Mesangial cell (primary cell): ENCODE data around the gene IL20. TPM values are rescaled to one million over a fixed set of nuclear protein-coding genes. Genes with fewer than 3 reads are reported as not detected.

Source experiments
- total RNA-seq: library from RNA; depleted of rRNA; stranded (reverse); fragments of >200 nt; gene quantifications from 2 replicates; pipeline ENCODE4 v1.2.3, GENCODE V29; 2015

The IL20 gene, protein sequence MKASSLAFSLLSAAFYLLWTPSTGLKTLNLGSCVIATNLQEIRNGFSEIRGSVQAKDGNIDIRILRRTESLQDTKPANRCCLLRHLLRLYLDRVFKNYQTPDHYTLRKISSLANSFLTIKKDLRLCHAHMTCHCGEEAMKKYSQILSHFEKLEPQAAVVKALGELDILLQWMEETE
- total RNA-seq = not detected in 2 replicates

DNA sequence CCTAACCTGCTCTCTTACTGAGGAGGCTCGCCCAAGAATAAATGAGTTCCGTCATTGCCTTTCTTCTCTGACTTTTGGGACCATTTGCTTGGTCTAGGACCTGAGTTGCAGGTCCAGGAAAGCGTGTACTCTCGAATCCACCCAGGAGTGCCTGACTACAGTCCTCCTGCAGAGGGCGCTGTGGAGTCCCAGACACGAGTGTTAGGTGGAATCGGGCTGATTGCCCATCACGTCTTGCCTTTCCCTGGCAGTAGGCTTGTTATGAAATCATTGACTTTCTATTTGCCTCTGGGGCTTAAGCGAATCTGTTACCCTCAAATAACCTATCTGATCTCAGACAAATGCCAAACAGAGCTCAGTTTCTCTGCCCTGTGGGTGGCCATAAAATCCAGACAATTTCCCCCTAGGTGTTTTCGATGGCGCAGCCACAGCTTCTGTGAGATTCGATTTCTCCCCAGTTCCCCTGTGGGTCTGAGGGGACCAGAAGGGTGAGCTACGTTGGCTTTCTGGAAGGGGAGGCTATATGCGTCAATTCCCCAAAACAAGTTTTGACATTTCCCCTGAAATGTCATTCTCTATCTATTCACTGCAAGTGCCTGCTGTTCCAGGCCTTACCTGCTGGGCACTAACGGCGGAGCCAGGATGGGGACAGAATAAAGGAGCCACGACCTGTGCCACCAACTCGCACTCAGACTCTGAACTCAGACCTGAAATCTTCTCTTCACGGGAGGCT is at the start of gene IL20:
IL20 (plus strand) TSS at position 685 of the 733 bp plus-strand sequence. CDS start 230 bp downstream, outside the sequence.

GRCh38 chr1:206897175-206897574 is 31.8 kb downstream of the IL20 start, which contains the start of gene IL24:
Gene IL24, plus strand, starts transcription at chr1:206897443. Its CDS starts 390 bp downstream, at chr1:206897833.

Other genes with a start within 250 kb of the IL20 start
- 7.1 and 8.1 TPM in 2 replicates for gene DYRK3, start 230.1 kb upstream of the IL20 start, total RNA-seq
- 55.9 and 61.2 TPM in 2 replicates for gene MAPKAPK2, start 180.7 kb upstream of the IL20 start, total RNA-seq
- gene IL19, start 94.8 kb upstream of the IL20 start, total RNA-seq = not detected in 2 replicates
- 0.63 TPM in 1 of 2 replicates, not detected in the other for gene IL10, start 93.1 kb upstream of the IL20 start, total RNA-seq
- gene IL24, start 31.8 kb downstream of the IL20 start, total RNA-seq = not detected in 2 replicates
- not detected in 2 replicates for gene FCMR, start 56.3 kb downstream of the IL20 start, total RNA-seq
- gene PIGR, start 80.8 kb downstream of the IL20 start, total RNA-seq = under 0.01 TPM in 2 replicates
- not detected in 2 replicates for gene FCAMR, start 104.8 kb downstream of the IL20 start, total RNA-seq
- gene C1orf116, start 167.1 kb downstream of the IL20 start, total RNA-seq = 1.3 and 2.4 TPM in 2 replicates
- gene YOD1, start 185.6 kb downstream of the IL20 start, total RNA-seq = 4.1 and 4.6 TPM in 2 replicates
- gene PFKFB2, start 187.7 kb downstream of the IL20 start, total RNA-seq = 2.6 and 7.2 TPM in 2 replicates
- gene C4BPB, start 223.2 kb downstream of the IL20 start, total RNA-seq = not detected in 2 replicates
- under 0.01 TPM in 1 of 2 replicates, not detected in the other for gene C4BPA, start 238.6 kb downstream of the IL20 start, total RNA-seq